Natural killer cell treated with Interleukin-12 subunit alpha and Interleukin-12 subunit beta and Interleukin-15 and Interleukin-18, amount 100 ng/mL, for 72 hours (primary cell): ENCODE measurements around the gene NEK4. TPM values are rescaled to one million over a fixed set of nuclear protein-coding genes. Genes with fewer than 3 reads are reported as not detected.

ENCODE experiments used
- total RNA-seq, 2 donors: library from RNA; stranded (reverse); gene quantifications; one replicate each; pipeline ENCODE4 v1.2.3, GENCODE V29; 2022

Gene NEK4
- total RNA-seq, 2 donors from 2014 or later, result 24.8 to 52.7 TPM

Other genes starting within 250 kb of the NEK4 start
- gene NT5DC2, start 237.1 kb downstream of the NEK4 start, total RNA-seq, result 100 to 1,000 TPM in 1 of 2 donors, 10 to 100 TPM in 1; 59.7 to 166 TPM
- gene UQCC5, start 234.3 kb downstream of the NEK4 start, total RNA-seq, result 10 to 100 TPM in 1 of 2 donors, 1 to 10 TPM in 1; 6.7 to 18.0 TPM
- gene PBRM1, start 85.0 kb downstream of the NEK4 start, total RNA-seq, result 10 to 100 TPM; 85.3 to 95.4 TPM
- 100 to 1,000 TPM; 153 to 225 TPM for gene GNL3, start 84.9 kb downstream of the NEK4 start, total RNA-seq
- 10 to 100 TPM; 32.4 to 41.1 TPM for gene GLT8D1, start 65.1 kb downstream of the NEK4 start, total RNA-seq
- gene SPCS1, start 64.8 kb downstream of the NEK4 start, total RNA-seq, result 10 to 100 TPM; 74.4 to 92.4 TPM
- not detected for gene ITIH1, start 6.7 kb upstream of the NEK4 start, total RNA-seq
- not detected for gene ITIH3, start 23.9 kb upstream of the NEK4 start, total RNA-seq
- gene ITIH4, start 59.7 kb upstream of the NEK4 start, total RNA-seq, result 10 to 100 TPM in 1 of 2 donors, 1 to 10 TPM in 1; 8.5 to 14.6 TPM
- gene MUSTN1, start 64.1 kb upstream of the NEK4 start, total RNA-seq, result 1 to 10 TPM in 1 of 2 donors, not detected in 1; 1.3 TPM
- 10 to 100 TPM; 19.8 to 31.1 TPM for gene STIMATE, start 126.6 kb upstream of the NEK4 start, total RNA-seq